Heart right ventricle (tissue), 16 donors: ENCODE data around the gene MMP24OS. TPM values are rescaled to one million over a fixed set of nuclear protein-coding genes. Genes with fewer than 3 reads are reported as not detected.

ENCODE experiments used
- ATAC-seq, 8 donors: fragments of 200-7000 bp; cut with Tn5 transposase; one replicate each; pipeline ENCODE4 v1.9.1; 2020; ENCODE audit warnings: mild to moderate bottlenecking in 8 of 8, moderate library complexity in 8 of 8, moderate number of reproducible peaks in 1 of 8
- DNase-seq, 2 donors: peaks; one replicate each; pipeline ENCODE4 v3.0.0-alpha.2; 2020
- H3K27ac ChIP-seq, 10 donors: fragments of 200-600 bp; sonication (generic) in 2 of 10; one replicate each; pipeline versions ENCODE4 v1.5.0 to v1.8.0; 2020 to 2022; ENCODE audit warnings: mild to moderate bottlenecking in 3 of 10
- H3K27me3 ChIP-seq, 7 donors: fragments of 200-600 bp; one replicate each; pipeline ENCODE4 v1.8.0; 2021 to 2022; ENCODE audit warnings: mild to moderate bottlenecking in 2 of 7
- H3K36me3 ChIP-seq, 9 donors: fragments of 200-600 bp; sonication (generic) in 1 of 9; one replicate each; pipeline versions ENCODE4 v1.5.0 to v1.8.0; 2020 to 2022; ENCODE audit warnings: mild to moderate bottlenecking in 2 of 9
- H3K4me1 ChIP-seq, 9 donors: fragments of 200-600 bp; sonication (generic) in 1 of 9; one replicate each; pipeline versions ENCODE4 v1.5.0 to v1.8.0; 2020 to 2022; ENCODE audit warnings: mild to moderate bottlenecking in 4 of 9
- H3K4me3 ChIP-seq, 10 donors: fragments of 200-600 bp; sonication (generic) in 2 of 10; one replicate each; pipeline versions ENCODE4 v1.5.0 to v1.8.0; 2020 to 2022; ENCODE audit warnings: mild to moderate bottlenecking in 7 of 10, moderate library complexity in 2 of 10
- H3K9me3 ChIP-seq, 11 donors: fragments of 200-600 bp in 10 of 11; sonication (generic) in 2 of 11; one replicate each; pipeline versions ENCODE4 v1.5.0 to v1.8.0; 2013 to 2022; ENCODE audit warnings: mild to moderate bottlenecking in 2 of 11, control low read depth in 1 of 11, moderate library complexity in 1 of 11
- WGBS, 2 donors: extraction: QIAGEN DNeasy Blood & Tissue Kit; methylation state at CpG; one replicate each; pipeline ENCODE4 v1.1.7; 2013; ENCODE audit warnings: inconsistent platforms in 1 of 2; 5-methylcytosine and 5-hydroxymethylcytosine counted together
- intact Hi-C, 10 donors: fragments of 100-400 bp; cut with DNase I; formaldehyde crosslinking; loops; one replicate each; pipeline versions ENCODE4 v1.11.1 to v1.14.2; 2022
- polyA plus RNA-seq, 2 donors: library from polyadenylated mRNA; stranded (reverse); fragments of 200-250 nt; gene quantifications; one replicate each; pipeline ENCODE4 v1.2.3, GENCODE V29; 2013
- total RNA-seq, 10 donors: library from RNA; stranded (reverse); fragmentation: NEBNext Ultra II Directional in 3 of 10; extraction: Animal tissue kit (Norgen Biotek cat#: 25700) in 3 of 10; gene quantifications; one replicate each; pipeline versions ENCODE4 v1.2.1 to v1.2.4, GENCODE V29; 2021 to 2023
- TF ChIP-seq, protein P1 (sequence below), 9 donors: fragments of 200-600 bp; sonication (generic) in 2 of 9; IDR thresholded peaks; one replicate each; pipeline versions ENCODE4 v1.5.0 to v1.8.0; 2021 to 2022; ENCODE audit warnings: antibody characterized with exemption in 9 of 9, mild to moderate bottlenecking in 5 of 9, moderate library complexity in 1 of 9
- donor health status: Arrhythmogenic right ventricular cardiomyopathy.
- donor health status: ischemic (EF 13 %, LVEDD 7.1; RV severe dilation, severe dysfunction).
- donor health status: healthy with polysubstance abuse.
- donor health status: DM: no; HTN: yes; CAD: no.
- donor health status: DM: no; HTN: no; CAD: no.
- donor health status: ischemic (EF 25% LVEDD 6.9; RV normal size, moderate dysfunction).
- donor health status: ischemic (EF 25% LVEDD 5.7; RV mildly dilated, moderate dysfunction).
- donor health status: healthy.
- donor health status: DM: yes; HTN: yes; CAD: no.
- donor health status: Ischemic cardiomyopathy.
- donor health status: ischemic (EF 35%, LVEDD 5.7; RV mildly dilated, moderate dysfunction).
- donor health status: nonischemic (EF 11% LVEDD 7.7; RV severe dilation, severe dysfunction).
- donor health status: DM: yes; HTN: yes; CAD: no.
- donor health status: PGD.
- donor health status: ischemic (EF 29% LVEDD 5.4; RV normal size, mild dysfunction).
- donor health status: nonischemic (EF 23%, LVEDD 6.1; RV moderate dilation, normal function).

The MMP24OS gene
- total and polyA plus RNA-seq, 12 donors: 14.4 to 64.1 (median 46.1) TPM

GRCh38 chr20:35319192-35319870 lies 41.4 kb upstream of the MMP24OS start:
- H3K4me3 ChIP-seq: no peak overlapping the region
- TF ChIP-seq, protein P1, sequence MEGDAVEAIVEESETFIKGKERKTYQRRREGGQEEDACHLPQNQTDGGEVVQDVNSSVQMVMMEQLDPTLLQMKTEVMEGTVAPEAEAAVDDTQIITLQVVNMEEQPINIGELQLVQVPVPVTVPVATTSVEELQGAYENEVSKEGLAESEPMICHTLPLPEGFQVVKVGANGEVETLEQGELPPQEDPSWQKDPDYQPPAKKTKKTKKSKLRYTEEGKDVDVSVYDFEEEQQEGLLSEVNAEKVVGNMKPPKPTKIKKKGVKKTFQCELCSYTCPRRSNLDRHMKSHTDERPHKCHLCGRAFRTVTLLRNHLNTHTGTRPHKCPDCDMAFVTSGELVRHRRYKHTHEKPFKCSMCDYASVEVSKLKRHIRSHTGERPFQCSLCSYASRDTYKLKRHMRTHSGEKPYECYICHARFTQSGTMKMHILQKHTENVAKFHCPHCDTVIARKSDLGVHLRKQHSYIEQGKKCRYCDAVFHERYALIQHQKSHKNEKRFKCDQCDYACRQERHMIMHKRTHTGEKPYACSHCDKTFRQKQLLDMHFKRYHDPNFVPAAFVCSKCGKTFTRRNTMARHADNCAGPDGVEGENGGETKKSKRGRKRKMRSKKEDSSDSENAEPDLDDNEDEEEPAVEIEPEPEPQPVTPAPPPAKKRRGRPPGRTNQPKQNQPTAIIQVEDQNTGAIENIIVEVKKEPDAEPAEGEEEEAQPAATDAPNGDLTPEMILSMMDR (IDR thresholded peaks at IDR 0.05): no peak
- H3K9me3 ChIP-seq: no peaks in the 10 kb centered on the region
- peaks cover 0 to 34% (median 0%) of the 10 kb centered on the region in 9 donors for H3K36me3 ChIP-seq
- ATAC-seq (no peak), DNase-seq (no peak)
- intact Hi-C loops: no loop called here
- WGBS, 2 donors: 76 to 79% methylated on average over 5 of the region's 5 CpGs
- no peaks in the 10 kb centered on the region for H3K27me3 ChIP-seq
- peaks cover 0 to 19% (median 9%) of the 10 kb centered on the region in 9 donors for H3K4me1 ChIP-seq
- no peak overlapping the region for H3K27ac ChIP-seq

- Histone ChIP-seq H3K4me1 (peaks cover 0 to 19% (median 9%) of the 10 kb centered on the region in 9 donors), H3K27ac (peak overlapping the region in 2 of 10 donors; percentile 10 to 22), H3K36me3 (peaks cover 0 to 42% (median 0%) of the 10 kb centered on the region in 9 donors), H3K4me3 (no peak overlapping the region), H3K27me3 (no peaks in the 10 kb centered on the region), H3K9me3 (no peaks in the 10 kb centered on the region)
- ATAC-seq (peak in 7 of 8 donors; percentile 39 to 90 (median 59)), DNase-seq (peak in 1 of 2 donors; percentile 23)
- 46 to 48% methylated on average over 6 of the region's 6 CpGs for WGBS, 2 donors
- TF ChIP-seq, protein P1 (IDR thresholded peaks at IDR 0.05): no peak
- intact Hi-C loops: no loop called here
Observed at GRCh38 chr20:35318502-35319157, 40.7 kb upstream of the MMP24OS start.

DNA sequence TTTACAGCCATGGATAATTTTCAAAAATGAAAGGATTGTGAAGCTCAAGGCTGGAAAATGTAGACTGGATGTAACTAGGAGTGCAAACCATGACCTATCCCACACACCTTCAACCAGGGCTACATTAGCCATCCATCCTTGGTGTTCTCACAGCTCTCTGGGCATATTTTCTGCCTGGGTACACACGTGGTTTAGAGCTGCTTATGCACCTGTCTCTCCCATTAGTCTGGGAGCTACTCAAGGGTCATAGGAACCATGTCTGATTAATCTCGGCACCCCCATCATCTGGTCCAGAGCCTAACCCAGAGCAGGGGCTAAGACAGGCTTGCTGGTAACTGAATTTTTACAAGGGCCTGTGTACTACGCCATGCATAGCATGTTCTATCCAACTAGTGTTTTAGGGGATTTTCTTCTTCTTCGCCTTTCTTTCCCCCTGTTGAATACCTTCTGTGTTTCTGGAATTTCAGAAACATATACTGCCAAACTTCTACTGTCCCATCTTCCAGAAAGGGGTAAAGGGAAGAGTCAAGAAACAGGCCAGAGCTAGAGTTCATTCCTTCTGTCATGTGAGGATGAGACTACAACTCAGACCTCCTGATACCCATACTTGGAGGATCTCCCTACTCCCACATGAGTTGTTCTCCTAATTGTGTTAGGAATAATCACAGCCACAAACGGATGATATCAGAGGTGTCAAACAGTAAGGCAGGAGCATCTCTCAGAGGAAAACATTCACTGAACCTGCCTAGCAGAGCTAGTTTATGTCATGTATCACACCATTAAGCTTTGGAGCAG lies 39.7 kb upstream of the MMP24OS start:
- DNase-seq: no peak
- 87 to 89% methylated on average over 5 of the region's 5 CpGs for WGBS, 2 donors
- intact Hi-C loops: no loop called here

More for the DNA sequence above, 39.7 kb upstream of the MMP24OS start:
- Histone ChIP-seq H3K27me3 (no peaks in the 10 kb centered on the region), H3K36me3 (peaks cover 0 to 51% (median 0%) of the 10 kb centered on the region in 9 donors), H3K4me3 (no peak overlapping the region), H3K4me1 (peaks cover 0 to 19% (median 9%) of the 10 kb centered on the region in 9 donors), H3K27ac (peak overlapping the region in 1 of 10 donors; percentile 22), H3K9me3 (no peaks in the 10 kb centered on the region)
- TF ChIP-seq, protein P1 (IDR thresholded peaks at IDR 0.05): no peak
- no peak for ATAC-seq
